Measurements from ENCODE around the gene AGAP2.

The AGAP2 gene

DNA sequence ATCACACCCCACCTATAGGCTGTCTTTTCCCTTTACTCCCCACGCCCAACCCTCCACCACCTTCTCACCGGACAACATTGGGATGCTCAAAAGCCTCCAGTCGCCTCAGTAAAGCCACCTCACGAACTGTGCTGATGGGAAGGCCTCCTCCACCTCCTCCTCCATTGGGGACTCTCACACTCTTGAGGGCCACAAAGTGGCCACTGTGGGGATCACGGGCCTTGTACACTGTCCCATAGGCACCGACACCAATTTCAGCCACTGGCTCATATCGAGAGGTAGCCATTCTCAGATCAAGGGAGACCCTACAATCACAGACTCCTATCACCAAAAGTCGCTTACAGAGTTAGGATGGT is 12.9 kb upstream of the AGAP2 start:
- peaks cover 10% of the 10 kb centered on the region; the same call in 1 of the 2 replicates for H3K36me3 ChIP-seq (ENCODE audit: low read length)
- H3K9me3 ChIP-seq (ENCODE audit: insufficient read depth, low read length): no peaks in the 10 kb centered on the region
- H3K4me2 ChIP-seq (ENCODE audit: low read depth, low read length, poor library complexity, severe bottlenecking): peak overlapping the region; percentile 72
- no peaks in the 10 kb centered on the region for H4K20me1 ChIP-seq (ENCODE audit: low read depth, low read length)
- H3K27me3 ChIP-seq (ENCODE audit: low read length): no peaks in the 10 kb centered on the region
- H3K9me2 ChIP-seq (replicated peaks; ENCODE audit: insufficient read depth, low read length): no peaks in the 10 kb centered on the region
- H3K27ac ChIP-seq (ENCODE audit: low read depth, low read length): peak overlapping the region; percentile 41
- peaks cover 28% of the 10 kb centered on the region for H3K79me2 ChIP-seq (ENCODE audit: insufficient read depth, low read length)
- no peak for TF ChIP-seq EZH2phosphoT487 (conservative IDR thresholded peaks at IDR 0.05; ENCODE audit: low read length)
- TF ChIP-seq, protein P1, sequence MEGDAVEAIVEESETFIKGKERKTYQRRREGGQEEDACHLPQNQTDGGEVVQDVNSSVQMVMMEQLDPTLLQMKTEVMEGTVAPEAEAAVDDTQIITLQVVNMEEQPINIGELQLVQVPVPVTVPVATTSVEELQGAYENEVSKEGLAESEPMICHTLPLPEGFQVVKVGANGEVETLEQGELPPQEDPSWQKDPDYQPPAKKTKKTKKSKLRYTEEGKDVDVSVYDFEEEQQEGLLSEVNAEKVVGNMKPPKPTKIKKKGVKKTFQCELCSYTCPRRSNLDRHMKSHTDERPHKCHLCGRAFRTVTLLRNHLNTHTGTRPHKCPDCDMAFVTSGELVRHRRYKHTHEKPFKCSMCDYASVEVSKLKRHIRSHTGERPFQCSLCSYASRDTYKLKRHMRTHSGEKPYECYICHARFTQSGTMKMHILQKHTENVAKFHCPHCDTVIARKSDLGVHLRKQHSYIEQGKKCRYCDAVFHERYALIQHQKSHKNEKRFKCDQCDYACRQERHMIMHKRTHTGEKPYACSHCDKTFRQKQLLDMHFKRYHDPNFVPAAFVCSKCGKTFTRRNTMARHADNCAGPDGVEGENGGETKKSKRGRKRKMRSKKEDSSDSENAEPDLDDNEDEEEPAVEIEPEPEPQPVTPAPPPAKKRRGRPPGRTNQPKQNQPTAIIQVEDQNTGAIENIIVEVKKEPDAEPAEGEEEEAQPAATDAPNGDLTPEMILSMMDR (IDR thresholded peaks at IDR 0.05; ENCODE audit: insufficient read depth, low read length, poor library complexity, severe bottlenecking): no peak
- H3K9ac ChIP-seq (ENCODE audit: low read length): peak overlapping the region; percentile 72
- peaks cover 38% of the 10 kb centered on the region for H3F3A ChIP-seq (ENCODE audit: insufficient read depth)
- peak overlapping the region; percentile 71 for H3K4me3 ChIP-seq (ENCODE audit: insufficient read depth, low read length, poor library complexity, severe bottlenecking)
- no peak overlapping the region for H2AFZ ChIP-seq (ENCODE audit: low read depth, low read length, severe bottlenecking)

DNA sequence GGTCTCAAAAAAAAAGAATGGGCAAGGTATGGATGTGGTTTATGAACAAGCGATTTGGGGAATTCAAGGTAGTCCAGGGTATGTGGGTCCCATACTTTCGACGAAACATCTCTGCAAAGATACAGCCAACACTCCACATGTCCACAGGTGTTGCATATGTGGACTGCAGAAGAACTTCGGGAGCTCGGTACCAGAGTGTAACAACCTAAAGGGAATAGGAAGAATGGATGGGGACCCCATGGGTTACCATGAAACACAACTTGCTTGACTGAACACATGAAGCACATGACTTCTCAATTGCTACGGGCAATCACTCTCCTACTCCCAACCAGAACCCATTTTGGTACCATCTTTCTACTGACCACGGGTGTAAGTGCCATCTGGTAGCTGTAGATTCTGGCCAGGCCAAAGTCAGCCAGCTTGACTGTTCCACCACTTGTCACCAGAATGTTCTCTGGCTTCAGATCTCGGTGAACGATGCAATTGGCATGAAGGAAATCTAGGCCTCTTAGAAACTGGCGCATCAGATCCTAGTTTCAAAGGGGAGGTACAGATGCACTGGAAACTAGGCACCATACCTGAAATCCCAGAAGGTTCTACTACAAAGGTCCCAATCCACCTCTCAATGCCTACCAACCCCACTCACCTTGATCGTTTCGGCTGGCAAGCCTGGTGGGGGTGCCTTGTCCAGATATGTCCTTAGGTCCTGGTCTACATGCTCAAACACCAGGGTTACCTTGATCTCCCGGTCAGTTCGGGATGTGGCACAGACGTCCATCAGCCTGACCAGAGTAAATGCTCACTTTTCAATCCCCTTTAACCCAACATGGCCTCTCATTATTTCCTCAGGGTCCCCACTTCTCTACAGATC is 12.3 kb upstream of the AGAP2 start:
- Histone ChIP-seq H3K9me3 (ENCODE audit: insufficient read depth, low read length) (no peaks in the 10 kb centered on the region), H3K4me3 (ENCODE audit: insufficient read depth, low read length, poor library complexity, severe bottlenecking) (peak overlapping the region; percentile 71), H3K9me2 (replicated peaks; ENCODE audit: insufficient read depth, low read length) (no peaks in the 10 kb centered on the region), H2AFZ (ENCODE audit: low read depth, low read length, severe bottlenecking) (no peak overlapping the region), H3K36me3 (ENCODE audit: low read length) (peaks cover 10% of the 10 kb centered on the region; the same call in 1 of the 2 replicates), H3F3A (ENCODE audit: insufficient read depth) (peaks cover 38% of the 10 kb centered on the region), H3K27ac (ENCODE audit: low read depth, low read length) (peak overlapping the region; percentile 41), H3K9ac (ENCODE audit: low read length) (peak overlapping the region; percentile 72), H3K27me3 (ENCODE audit: low read length) (no peaks in the 10 kb centered on the region), H3K79me2 (ENCODE audit: insufficient read depth, low read length) (peaks cover 28% of the 10 kb centered on the region), H3K4me2 (ENCODE audit: low read depth, low read length, poor library complexity, severe bottlenecking) (peak overlapping the region; percentile 72), H4K20me1 (ENCODE audit: low read depth, low read length) (no peaks in the 10 kb centered on the region)
- TF ChIP-seq EZH2phosphoT487 (conservative IDR thresholded peaks at IDR 0.05; ENCODE audit: low read length): no peak

DNA sequence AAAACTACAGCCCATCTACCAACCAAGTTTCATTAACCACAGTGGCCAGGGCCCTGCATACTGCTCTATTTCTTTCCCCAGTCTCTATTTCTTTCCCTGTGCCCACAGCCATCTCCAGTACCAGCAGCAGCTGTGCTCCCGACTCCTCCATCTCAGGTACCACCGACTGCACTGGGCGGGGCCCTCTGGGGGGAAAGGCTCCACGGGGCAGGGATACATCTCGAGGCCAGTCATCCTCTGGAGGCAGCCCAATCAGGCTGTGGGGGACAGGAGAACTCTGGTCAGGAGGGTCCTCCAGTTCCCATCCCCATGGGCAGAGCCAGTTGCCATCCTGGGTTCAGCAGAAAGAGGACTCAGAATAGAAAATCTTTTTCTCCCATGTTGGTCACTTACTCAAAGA is 10.5 kb upstream of the AGAP2 start:
- H2AFZ ChIP-seq (ENCODE audit: low read depth, low read length, severe bottlenecking): no peak overlapping the region
- H3K4me2 ChIP-seq (ENCODE audit: low read depth, low read length, poor library complexity, severe bottlenecking): no peak overlapping the region
- TF ChIP-seq, protein P1 (IDR thresholded peaks at IDR 0.05; ENCODE audit: insufficient read depth, low read length, poor library complexity, severe bottlenecking): no peak
- no peak for TF ChIP-seq EZH2phosphoT487 (conservative IDR thresholded peaks at IDR 0.05; ENCODE audit: low read length)
- H3F3A ChIP-seq (ENCODE audit: insufficient read depth): peaks cover 36% of the 10 kb centered on the region
- H3K36me3 ChIP-seq (ENCODE audit: low read length): peaks cover 10% of the 10 kb centered on the region; the same call in 1 of the 2 replicates
- H3K9me3 ChIP-seq (ENCODE audit: insufficient read depth, low read length): no peaks in the 10 kb centered on the region
- no peaks in the 10 kb centered on the region for H4K20me1 ChIP-seq (ENCODE audit: low read depth, low read length)
- peaks cover 28% of the 10 kb centered on the region for H3K79me2 ChIP-seq (ENCODE audit: insufficient read depth, low read length)
- H3K4me3 ChIP-seq (ENCODE audit: insufficient read depth, low read length, poor library complexity, severe bottlenecking): no peak overlapping the region
- no peak overlapping the region for H3K27ac ChIP-seq (ENCODE audit: low read depth, low read length)
- H3K27me3 ChIP-seq (ENCODE audit: low read length): no peaks in the 10 kb centered on the region
- H3K9me2 ChIP-seq (replicated peaks; ENCODE audit: insufficient read depth, low read length): no peaks in the 10 kb centered on the region
- no peak overlapping the region for H3K9ac ChIP-seq (ENCODE audit: low read length)

DNA sequence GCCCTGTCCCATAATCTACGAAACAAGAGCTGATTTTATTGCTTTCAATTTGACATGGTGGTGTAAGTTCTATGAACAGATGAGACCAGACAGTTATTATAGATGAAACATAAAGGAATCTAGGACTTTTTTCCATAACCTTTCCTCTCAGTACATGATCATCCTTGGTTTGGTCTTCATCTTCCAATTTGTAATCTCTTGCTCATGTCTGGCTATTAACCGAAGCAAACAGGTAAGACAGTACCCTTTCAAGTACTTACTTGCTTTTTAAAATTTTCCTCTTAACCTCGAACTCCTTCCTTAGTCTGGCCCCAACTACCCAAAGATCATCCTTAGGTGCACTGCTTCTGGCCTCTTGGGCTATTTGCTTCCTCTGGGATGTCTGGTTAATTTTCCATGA is 7.5 kb upstream of the AGAP2 start:
- Histone ChIP-seq H3K4me2 (ENCODE audit: low read depth, low read length, poor library complexity, severe bottlenecking) (peak overlapping the region; percentile 87), H3K79me2 (ENCODE audit: insufficient read depth, low read length) (peaks cover 17% of the 10 kb centered on the region), H3K9me2 (replicated peaks; ENCODE audit: insufficient read depth, low read length) (no peaks in the 10 kb centered on the region), H3K4me3 (ENCODE audit: insufficient read depth, low read length, poor library complexity, severe bottlenecking) (no peak overlapping the region), H3F3A (ENCODE audit: insufficient read depth) (peaks cover 32% of the 10 kb centered on the region), H3K9ac (ENCODE audit: low read length) (peak overlapping the region; percentile 74; the same call in 1 of the 2 replicates), H4K20me1 (ENCODE audit: low read depth, low read length) (no peaks in the 10 kb centered on the region), H2AFZ (ENCODE audit: low read depth, low read length, severe bottlenecking) (no peak overlapping the region), H3K27ac (ENCODE audit: low read depth, low read length) (no peak overlapping the region), H3K9me3 (ENCODE audit: insufficient read depth, low read length) (no peaks in the 10 kb centered on the region), H3K36me3 (ENCODE audit: low read length) (peaks cover 10% of the 10 kb centered on the region; the same call in 1 of the 2 replicates), H3K27me3 (ENCODE audit: low read length) (no peaks in the 10 kb centered on the region)
- TF ChIP-seq, protein P1 (IDR thresholded peaks at IDR 0.05; ENCODE audit: insufficient read depth, low read length, poor library complexity, severe bottlenecking): no peak
- TF ChIP-seq EZH2phosphoT487 (conservative IDR thresholded peaks at IDR 0.05; ENCODE audit: low read length): no peak

All from SU-DHL-6 (cell line).